Measurements from ENCODE around the gene STON1.

The STON1 gene

DNA sequence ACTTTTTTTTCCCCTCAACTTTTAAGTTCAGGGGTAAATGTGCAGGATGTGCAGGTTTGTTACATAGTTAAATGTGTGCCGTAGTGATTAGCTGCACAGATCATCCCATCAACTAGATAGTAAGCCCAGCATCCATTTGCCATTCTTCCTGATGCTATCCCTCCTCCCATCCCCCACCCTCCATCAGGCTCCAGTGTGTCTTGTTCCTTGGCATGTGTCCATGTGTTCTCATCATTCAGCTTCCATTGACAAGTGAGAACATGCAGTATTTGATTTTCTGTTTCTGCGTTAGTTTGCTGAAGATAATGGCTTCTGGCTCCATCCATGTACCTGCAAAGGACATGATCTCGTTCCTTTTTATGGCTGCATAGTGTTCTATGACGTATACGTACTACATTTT, 47.2 kb upstream of the STON1 start:
- Histone ChIP-seq H3K27ac (ENCODE audit: low read length) (no peak overlapping the region), H3K36me3 (replicated peaks; ENCODE audit: low read depth, low read length) (peaks cover 20% of the 10 kb centered on the region), H3K4me1 (ENCODE audit: low read length) (no peaks in the 10 kb centered on the region), H2AFZ (ENCODE audit: low read depth, low read length) (no peak overlapping the region), H3K4me3 (ENCODE audit: low read length) (no peak overlapping the region), H3K27me3 (ENCODE audit: low read depth, low read length) (no peaks in the 10 kb centered on the region), H3K4me2 (ENCODE audit: low read length) (no peak overlapping the region), H3K9ac (ENCODE audit: low read length) (no peak overlapping the region), H3K79me2 (ENCODE audit: low read length) (no peaks in the 10 kb centered on the region), H3K9me3 (ENCODE audit: insufficient read depth, low read length) (no peaks in the 10 kb centered on the region), H4K20me1 (ENCODE audit: insufficient read depth, low read length) (no peaks in the 10 kb centered on the region)
- no peak for TF ChIP-seq CTCF (IDR thresholded peaks at IDR 0.05; ENCODE audit: low read depth, low read length)
- no peak for TF ChIP-seq EZH2phosphoT487 (IDR thresholded peaks at IDR 0.05; ENCODE audit: low read depth)

- Histone ChIP-seq H3K9ac (ENCODE audit: low read length) (no peak overlapping the region), H3K27me3 (ENCODE audit: low read depth, low read length) (no peaks in the 10 kb centered on the region), H3K9me3 (ENCODE audit: insufficient read depth, low read length) (no peaks in the 10 kb centered on the region), H3K4me1 (ENCODE audit: low read length) (no peaks in the 10 kb centered on the region), H3K36me3 (replicated peaks; ENCODE audit: low read depth, low read length) (peaks cover 17% of the 10 kb centered on the region), H3K79me2 (ENCODE audit: low read length) (no peaks in the 10 kb centered on the region), H4K20me1 (ENCODE audit: insufficient read depth, low read length) (no peaks in the 10 kb centered on the region), H3K4me3 (ENCODE audit: low read length) (no peak overlapping the region), H3K4me2 (ENCODE audit: low read length) (no peak overlapping the region), H3K27ac (ENCODE audit: low read length) (no peak overlapping the region), H2AFZ (ENCODE audit: low read depth, low read length) (no peak overlapping the region)
- TF ChIP-seq EZH2phosphoT487 (IDR thresholded peaks at IDR 0.05; ENCODE audit: low read depth) (no peak), CTCF (IDR thresholded peaks at IDR 0.05; ENCODE audit: low read depth, low read length) (no peak)
Measured at GRCh38 chr2:48483506-48483905, 46.4 kb upstream of the STON1 start.

- Histone ChIP-seq H3K27ac (ENCODE audit: low read length) (no peak overlapping the region), H3K36me3 (replicated peaks; ENCODE audit: low read depth, low read length) (peaks cover 17% of the 10 kb centered on the region), H3K9ac (ENCODE audit: low read length) (no peak overlapping the region), H3K4me2 (ENCODE audit: low read length) (no peak overlapping the region), H4K20me1 (ENCODE audit: insufficient read depth, low read length) (no peaks in the 10 kb centered on the region), H3K4me1 (ENCODE audit: low read length) (no peaks in the 10 kb centered on the region), H2AFZ (ENCODE audit: low read depth, low read length) (no peak overlapping the region), H3K27me3 (ENCODE audit: low read depth, low read length) (no peaks in the 10 kb centered on the region), H3K9me3 (ENCODE audit: insufficient read depth, low read length) (no peaks in the 10 kb centered on the region), H3K79me2 (ENCODE audit: low read length) (no peaks in the 10 kb centered on the region), H3K4me3 (ENCODE audit: low read length) (no peak overlapping the region)
- no peak for TF ChIP-seq CTCF (IDR thresholded peaks at IDR 0.05; ENCODE audit: low read depth, low read length)
- no peak for TF ChIP-seq EZH2phosphoT487 (IDR thresholded peaks at IDR 0.05; ENCODE audit: low read depth)
Measured at GRCh38 chr2:48483916-48484315, 46.0 kb upstream of the STON1 start.

- H3K4me3 ChIP-seq (ENCODE audit: low read length): no peak overlapping the region
- H3K27me3 ChIP-seq (ENCODE audit: low read depth, low read length): no peaks in the 10 kb centered on the region
- no peak overlapping the region for H3K9ac ChIP-seq (ENCODE audit: low read length)
- H3K36me3 ChIP-seq (replicated peaks; ENCODE audit: low read depth, low read length): peaks cover 11% of the 10 kb centered on the region
- no peaks in the 10 kb centered on the region for H3K9me3 ChIP-seq (ENCODE audit: insufficient read depth, low read length)
- H3K27ac ChIP-seq (ENCODE audit: low read length): no peak overlapping the region
- no peaks in the 10 kb centered on the region for H3K79me2 ChIP-seq (ENCODE audit: low read length)
- no peaks in the 10 kb centered on the region for H4K20me1 ChIP-seq (ENCODE audit: insufficient read depth, low read length)
- TF ChIP-seq CTCF (IDR thresholded peaks at IDR 0.05; ENCODE audit: low read depth, low read length): no peak
- no peak for TF ChIP-seq EZH2phosphoT487 (IDR thresholded peaks at IDR 0.05; ENCODE audit: low read depth)
- no peak overlapping the region for H3K4me2 ChIP-seq (ENCODE audit: low read length)
- H2AFZ ChIP-seq (ENCODE audit: low read depth, low read length): no peak overlapping the region
- H3K4me1 ChIP-seq (ENCODE audit: low read length): no peaks in the 10 kb centered on the region
Measured at GRCh38 chr2:48488545-48488944, 41.4 kb upstream of the STON1 start.
